ENCODE measurements around the gene ADD3. TPM values are rescaled to one million over a fixed set of nuclear protein-coding genes. Genes with fewer than 3 reads are reported as not detected.

Gene ADD3
- total and polyA plus RNA-seq, 2 experiments from 2014 or later = 83.2 to 216 TPM

GRCh38 chr10:110067960-110068770 is 60.4 kb downstream of the ADD3 start:
- Histone ChIP-seq H3K36me3 (replicated peaks; ENCODE audit: insufficient read depth, low read depth) (no peaks in the 10 kb centered on the region), H3K27me3 (no peaks in the 10 kb centered on the region), H4K20me1 (ENCODE audit: insufficient read depth, poor library complexity, severe bottlenecking) (peaks cover 4% of the 10 kb centered on the region), H3K4me2 (peak overlapping the region; percentile 13), H2AFZ (no peak overlapping the region), H3K79me2 (peaks cover 95% of the 10 kb centered on the region), H3K4me3 (no peak overlapping the region), H3K4me1 (ENCODE audit: insufficient read depth) (peaks cover 9% of the 10 kb centered on the region), H3K27ac (peak overlapping the region; percentile 40), H3K9me2 (replicated peaks; ENCODE audit: insufficient read depth) (no peaks in the 10 kb centered on the region), H3K9me3 (ENCODE audit: low read depth) (no peaks in the 10 kb centered on the region)
- TF ChIP-seq CTCF (IDR thresholded peaks at IDR 0.05; ENCODE audit: poor library complexity) = no peak
- TF ChIP-seq EZH2phosphoT487 (IDR thresholded peaks at IDR 0.05; ENCODE audit: low read depth, severe bottlenecking, unreplicated experiment) = no peak
- TF ChIP-seq EZH2 (IDR thresholded peaks at IDR 0.05; ENCODE audit: borderline replicate concordance) = no peak
- WGBS (ENCODE audit: low lambda C conversion rate, missing lambda C conversion rate) = 53% methylated on average over 5 of the region's 5 CpGs
- no peak for DNase-seq (ENCODE audit: low spot score)

GRCh38 chr10:110068780-110069179 is 61.0 kb downstream of the ADD3 start:
- Histone ChIP-seq H3K79me2 (peaks cover 95% of the 10 kb centered on the region), H3K4me3 (no peak overlapping the region), H3K4me2 (no peak overlapping the region), H4K20me1 (ENCODE audit: insufficient read depth, poor library complexity, severe bottlenecking) (peaks cover 4% of the 10 kb centered on the region), H3K4me1 (ENCODE audit: insufficient read depth) (peaks cover 12% of the 10 kb centered on the region), H3K36me3 (replicated peaks; ENCODE audit: insufficient read depth, low read depth) (no peaks in the 10 kb centered on the region), H3K27me3 (no peaks in the 10 kb centered on the region), H3K9me3 (ENCODE audit: low read depth) (no peaks in the 10 kb centered on the region), H3K27ac (peak overlapping the region; percentile 40), H3K9me2 (replicated peaks; ENCODE audit: insufficient read depth) (no peaks in the 10 kb centered on the region), H2AFZ (no peak overlapping the region)
- DNase-seq (ENCODE audit: low spot score) = no peak
- TF ChIP-seq EZH2 (IDR thresholded peaks at IDR 0.05; ENCODE audit: borderline replicate concordance) (no peak), CTCF (IDR thresholded peaks at IDR 0.05; ENCODE audit: poor library complexity) (no peak), EZH2phosphoT487 (IDR thresholded peaks at IDR 0.05; ENCODE audit: low read depth, severe bottlenecking, unreplicated experiment) (no peak)
- WGBS (ENCODE audit: low lambda C conversion rate, missing lambda C conversion rate) = 86% methylated on average over 7 of the region's 7 CpGs

GRCh38 chr10:110069502-110069982 is 61.8 kb downstream of the ADD3 start:
- DNase-seq (ENCODE audit: low spot score) = no peak
- Histone ChIP-seq H3K4me1 (ENCODE audit: insufficient read depth) (peaks cover 20% of the 10 kb centered on the region), H3K27me3 (no peaks in the 10 kb centered on the region), H3K79me2 (peaks cover 95% of the 10 kb centered on the region), H3K9me2 (replicated peaks; ENCODE audit: insufficient read depth) (no peaks in the 10 kb centered on the region), H3K4me2 (no peak overlapping the region), H3K27ac (no peak overlapping the region), H4K20me1 (ENCODE audit: insufficient read depth, poor library complexity, severe bottlenecking) (peaks cover 3% of the 10 kb centered on the region), H2AFZ (no peak overlapping the region), H3K4me3 (no peak overlapping the region), H3K9me3 (ENCODE audit: low read depth) (no peaks in the 10 kb centered on the region), H3K36me3 (replicated peaks; ENCODE audit: insufficient read depth, low read depth) (no peaks in the 10 kb centered on the region)
- WGBS (ENCODE audit: low lambda C conversion rate, missing lambda C conversion rate) = 86% methylated on average over 1 of the region's 1 CpG
- TF ChIP-seq CTCF (IDR thresholded peaks at IDR 0.05; ENCODE audit: poor library complexity) (no peak), EZH2phosphoT487 (IDR thresholded peaks at IDR 0.05; ENCODE audit: low read depth, severe bottlenecking, unreplicated experiment) (no peak), EZH2 (IDR thresholded peaks at IDR 0.05; ENCODE audit: borderline replicate concordance) (no peak)

Data from hepatocyte (in vitro differentiated cells).